ENCODE data around the gene UGT1A8. TPM values are rescaled to one million over a fixed set of nuclear protein-coding genes. Genes with fewer than 3 reads are reported as not detected.
"Not testable (repeated sequence)": the region's sequence is repeated elsewhere in the genome, so short reads cannot be mapped to it uniquely, and the experiment has no call there.

UGT1A8 gene
- total RNA-seq, 1 experiment from 2014 or later, result not detected

- POLR2A ChIA-PET; H3K9me2 ChIP-seq (ENCODE audit: insufficient read depth); H3K4me2 ChIP-seq (ENCODE audit: low read length); DNase-seq (ENCODE audit: low read depth, low spot score); H4K20me1 ChIP-seq (ENCODE audit: insufficient read depth); H3K9me3 ChIP-seq (ENCODE audit: control insufficient read depth in 1 of 2, insufficient read depth in 1 of 2, low read depth in 1 of 2, low read length in 2 of 2); H2AFZ ChIP-seq (ENCODE audit: low read depth, low read length, poor library complexity, severe bottlenecking); H3K4me3 ChIP-seq (replicated peaks in 1 of 2; ENCODE audit: low read depth in 1 of 2, low read length in 2 of 2); CTCF ChIA-PET; RAD21 ChIA-PET (ENCODE audit: low non-redundant PET in 1 of 2, low total read pairs in 2 of 2, uncharacterized antibody in 2 of 2, unreplicated experiment in 2 of 2); H3K9ac ChIP-seq (ENCODE audit: low read length); H3K4me1 ChIP-seq (ENCODE audit: control insufficient read depth in 1 of 2, insufficient read depth in 2 of 2, low read length in 2 of 2); H3K79me2 ChIP-seq (ENCODE audit: insufficient read depth, low read length); H3K27me3 ChIP-seq (ENCODE audit: insufficient read depth, low read length); ATAC-seq; H3K27ac ChIP-seq (ENCODE audit: low read depth, low read length); BruUV-seq (replicated peaks); H3K36me3 ChIP-seq (ENCODE audit: control insufficient read depth in 1 of 2, insufficient read depth in 2 of 2, low read length in 2 of 2); intact Hi-C loops (cut with micrococcal nuclease): not testable (repeated sequence)
These were observed 119.6 kb downstream of the UGT1A8 start for GRCh38 chr2:233736868-233737653.

- H4K20me1 ChIP-seq (ENCODE audit: insufficient read depth), result no peaks in the 10 kb centered on the region
- H3K36me3 ChIP-seq (ENCODE audit: control insufficient read depth in 1 of 2, insufficient read depth in 2 of 2, low read length in 2 of 2), result no peaks in the 10 kb centered on the region
- H3K79me2 ChIP-seq (ENCODE audit: insufficient read depth, low read length), result no peaks in the 10 kb centered on the region
- no peaks in the 10 kb centered on the region for H3K27me3 ChIP-seq (ENCODE audit: insufficient read depth, low read length)
- H3K27ac ChIP-seq (ENCODE audit: low read depth, low read length), result no peak overlapping the region
- POLR2A ChIA-PET, result no interaction called here
- no peak for TF ChIP-seq CBX3 (IDR thresholded peaks at IDR 0.05; ENCODE audit: low read depth)
- TF ChIP-seq POLR2AphosphoS5 (IDR thresholded peaks at IDR 0.05; ENCODE audit: low read depth, low read length), result no peak
- no peak for TF ChIP-seq RAD21 (IDR thresholded peaks at IDR 0.05; ENCODE audit: low read depth)
- TF ChIP-seq ATF3 (IDR thresholded peaks at IDR 0.05), result no peak
- TF ChIP-seq YY1 (IDR thresholded peaks at IDR 0.05; ENCODE audit: extremely low read depth, insufficient replicate concordance, low read depth, low read length), result no peak
- no peak for TF ChIP-seq CTCF (IDR thresholded peaks at IDR 0.05 in 2 of 3, conservative IDR thresholded peaks at IDR 0.05 in 1 of 3; ENCODE audit: borderline replicate concordance in 1 of 3, insufficient read depth in 1 of 3, low read depth in 2 of 3, low read length in 2 of 3)
- no peak for TF ChIP-seq ZFX (IDR thresholded peaks at IDR 0.05)
- TF ChIP-seq CEBPB (IDR thresholded peaks at IDR 0.05; ENCODE audit: low read depth), result no peak
- no peak for TF ChIP-seq ZNF274 (IDR thresholded peaks at IDR 0.05; ENCODE audit: low read depth, low read length)
- no peak for TF ChIP-seq SRF (IDR thresholded peaks at IDR 0.05; ENCODE audit: low read depth)
- no peak for TF ChIP-seq FOSL1 (IDR thresholded peaks at IDR 0.05; ENCODE audit: low read depth)
- TF ChIP-seq EZH2phosphoT487 (IDR thresholded peaks at IDR 0.05; ENCODE audit: borderline replicate concordance), result no peak
- RAD21 ChIA-PET (ENCODE audit: low non-redundant PET in 1 of 2, low total read pairs in 2 of 2, uncharacterized antibody in 2 of 2, unreplicated experiment in 2 of 2), result no interaction called here
- intact Hi-C loops (cut with micrococcal nuclease), result no loop called here
- no peak overlapping the region for H3K4me3 ChIP-seq (replicated peaks in 1 of 2; ENCODE audit: low read depth in 1 of 2, low read length in 2 of 2)
- no peak for DNase-seq (ENCODE audit: low read depth, low spot score)
- H3K9ac ChIP-seq (ENCODE audit: low read length), result no peak overlapping the region
- no peaks in the 10 kb centered on the region for H3K9me2 ChIP-seq (ENCODE audit: insufficient read depth)
- H3K4me2 ChIP-seq (ENCODE audit: low read length), result no peak overlapping the region
- BruUV-seq (replicated peaks), result no TSS peak
- no peak overlapping the region for H2AFZ ChIP-seq (ENCODE audit: low read depth, low read length, poor library complexity, severe bottlenecking)
- no peak for ATAC-seq
- H3K4me1 ChIP-seq (ENCODE audit: control insufficient read depth in 1 of 2, insufficient read depth in 2 of 2, low read length in 2 of 2), result no peaks in the 10 kb centered on the region
- CTCF ChIA-PET, result no interaction called here
- no peaks in the 10 kb centered on the region for H3K9me3 ChIP-seq (ENCODE audit: control insufficient read depth in 1 of 2, insufficient read depth in 1 of 2, low read depth in 1 of 2, low read length in 2 of 2)
These were observed 123.4 kb downstream of the UGT1A8 start for GRCh38 chr2:233740870-233741269.
